HG02852 (cell line): ENCODE measurements around the gene MAP9.
A peak's percentile ranks its signal among the peaks of the same experiment; 100 is the strongest.
"Not testable (repeated sequence)": the region's sequence is repeated elsewhere in the genome, so short reads cannot be mapped to it uniquely, and the experiment has no call there.

Experiments used
- ATAC-seq: cut with Tn5 transposase; IDR thresholded peaks from one replicate; pipeline ENCODE4 v1.9.1; 2021; ENCODE audit warnings: mild to moderate bottlenecking, moderate library complexity; ENCODE audit not compliant: unreplicated experiment

Gene MAP9

DNA sequence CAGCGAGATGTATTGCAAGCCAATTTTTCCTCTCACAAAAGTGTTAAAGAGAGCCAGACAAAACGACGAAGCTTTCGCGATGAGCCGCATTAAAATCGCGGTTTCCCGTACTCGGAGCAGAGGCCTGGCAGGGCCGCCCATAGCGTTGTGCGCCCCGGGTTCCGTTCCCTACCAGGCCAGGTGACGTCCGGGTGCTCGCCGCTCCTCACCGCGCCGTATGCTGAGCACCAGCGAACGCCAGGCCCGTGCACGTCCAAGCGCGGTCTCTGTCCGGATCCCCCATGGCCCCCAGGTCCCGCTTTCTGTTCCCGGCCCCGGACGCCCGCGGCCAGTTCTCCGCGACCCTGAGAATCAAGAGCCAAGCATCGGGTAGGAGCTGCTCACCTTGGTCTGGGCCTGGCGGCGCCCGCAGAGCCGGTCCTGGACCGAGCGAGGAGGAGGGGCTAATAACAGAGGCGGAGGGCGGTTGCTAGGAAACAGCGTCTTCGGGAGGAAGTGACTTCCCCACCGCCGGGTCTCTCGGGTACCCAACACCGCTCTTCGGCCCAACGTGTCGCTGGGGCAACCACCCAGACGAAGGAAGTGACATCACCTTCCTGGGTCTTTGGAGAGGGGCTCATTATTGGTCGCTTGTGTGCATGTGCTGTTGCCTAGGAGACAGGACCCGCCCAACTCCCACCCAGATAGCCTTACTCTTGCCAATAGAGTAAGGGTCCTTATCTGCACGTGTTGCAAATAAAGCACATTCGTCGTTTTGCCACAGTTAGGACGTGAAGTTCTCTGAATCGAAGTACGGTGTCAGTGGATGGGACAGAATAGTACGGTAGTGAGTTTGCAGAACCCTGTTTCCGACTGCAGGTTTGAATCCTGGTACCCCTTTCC lies at the start of gene MAP9:
TSS of gene MAP9 (minus strand) at position 579 of the 882 bp plus-strand sequence. CDS start 1,115 bp downstream, outside the sequence.
- ATAC-seq: peak; percentile 98

DNA sequence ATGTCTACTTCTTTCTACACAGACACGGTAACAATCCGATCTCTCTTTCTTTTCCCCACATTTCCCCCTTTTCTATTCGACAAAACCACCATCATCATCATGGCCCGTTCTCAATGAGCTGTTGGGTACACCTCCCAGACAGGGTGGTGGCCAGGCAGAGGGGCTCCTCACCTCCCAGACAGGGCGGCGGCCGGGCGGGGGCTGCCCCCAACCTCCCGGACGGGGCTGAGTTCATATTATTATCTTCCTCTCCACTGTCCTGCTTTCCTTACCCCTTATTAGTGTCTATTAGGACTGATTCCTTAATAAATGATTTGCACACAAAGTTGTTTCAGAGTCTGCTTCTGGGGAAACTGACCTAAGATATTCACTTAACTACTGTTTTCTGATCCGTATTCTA lies 48.0 kb upstream of the MAP9 start:
- not testable (repeated sequence) for ATAC-seq

DNA sequence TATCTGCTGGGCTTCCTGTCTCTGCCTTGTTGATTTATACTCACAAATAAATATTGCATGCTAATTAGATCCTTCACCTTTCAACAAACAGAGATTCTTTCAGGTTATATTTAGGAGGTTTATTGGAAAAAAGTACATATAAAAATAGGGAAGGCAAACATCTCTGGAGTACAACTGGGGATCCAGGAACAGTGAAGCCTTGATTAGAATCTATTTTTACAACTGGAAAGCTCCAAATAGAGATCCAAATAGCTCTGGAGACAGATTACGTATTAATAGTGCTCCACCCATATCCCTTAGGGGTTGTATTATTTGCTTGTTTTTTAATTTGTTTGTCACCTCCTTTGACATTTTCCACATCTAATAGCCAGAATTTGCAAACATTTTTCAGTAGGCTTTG lies 46.9 kb upstream of the MAP9 start:
- no peak for ATAC-seq

DNA sequence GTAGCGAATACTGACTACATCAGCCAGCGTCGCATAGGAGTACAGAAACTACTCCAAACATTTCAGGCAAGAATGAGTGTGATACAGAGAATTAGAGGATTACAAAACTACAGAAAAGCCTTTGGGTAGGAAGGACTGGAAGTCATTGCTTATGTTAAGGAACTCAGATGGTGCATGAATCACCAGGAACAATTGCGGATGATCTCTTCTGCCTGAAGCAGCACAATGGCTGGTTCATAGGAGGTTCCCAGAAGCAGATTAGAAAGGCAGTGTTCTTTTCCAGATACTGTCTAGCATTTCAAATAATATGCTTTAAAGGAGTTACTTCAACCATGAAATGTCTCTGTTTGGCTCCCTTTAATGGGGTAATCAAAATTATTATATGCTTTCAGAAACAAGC lies 42.5 kb upstream of the MAP9 start:
- ATAC-seq: no peak

DNA sequence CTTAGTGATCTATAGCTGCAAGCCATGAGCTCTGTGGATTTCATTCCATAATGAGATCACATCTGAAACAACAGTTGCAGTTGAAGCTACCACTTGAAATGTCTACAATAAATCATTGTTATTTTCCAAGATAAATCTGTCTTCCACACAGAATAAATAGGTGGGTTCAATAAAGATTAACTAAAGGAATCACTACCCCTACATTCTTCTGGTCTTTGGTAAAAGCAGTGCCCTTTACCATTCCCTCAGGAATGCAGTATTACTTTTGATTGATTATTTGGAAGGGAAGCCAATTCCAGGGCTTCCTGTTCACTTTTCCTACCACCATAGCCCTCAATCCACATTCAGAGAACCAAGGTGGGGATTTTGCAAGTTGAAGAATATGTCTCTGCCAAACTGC lies 38.9 kb upstream of the MAP9 start:
- no peak for ATAC-seq

DNA sequence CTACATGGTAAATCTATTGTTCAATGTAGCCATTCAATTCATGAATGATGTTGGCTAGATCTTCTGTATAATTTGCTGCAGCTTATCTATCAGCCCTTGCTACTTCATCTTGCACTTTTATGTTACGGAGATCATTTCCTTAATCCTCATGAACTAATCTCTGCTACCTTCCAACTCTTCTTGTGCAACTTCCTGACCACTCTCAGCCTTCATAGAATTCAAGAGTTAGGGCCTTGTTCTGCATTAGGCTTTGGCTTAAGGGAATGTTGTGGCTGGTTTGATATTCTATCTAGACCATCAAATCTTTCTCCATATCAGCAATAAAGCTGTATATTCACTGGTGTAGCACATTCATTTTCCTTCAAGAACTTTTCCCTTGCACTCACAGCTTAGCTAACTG lies 36.7 kb upstream of the MAP9 start:
- ATAC-seq: no peak

GRCh38 chr4:155411546-155411945 lies 34.8 kb upstream of the MAP9 start:
- no peak for ATAC-seq

DNA sequence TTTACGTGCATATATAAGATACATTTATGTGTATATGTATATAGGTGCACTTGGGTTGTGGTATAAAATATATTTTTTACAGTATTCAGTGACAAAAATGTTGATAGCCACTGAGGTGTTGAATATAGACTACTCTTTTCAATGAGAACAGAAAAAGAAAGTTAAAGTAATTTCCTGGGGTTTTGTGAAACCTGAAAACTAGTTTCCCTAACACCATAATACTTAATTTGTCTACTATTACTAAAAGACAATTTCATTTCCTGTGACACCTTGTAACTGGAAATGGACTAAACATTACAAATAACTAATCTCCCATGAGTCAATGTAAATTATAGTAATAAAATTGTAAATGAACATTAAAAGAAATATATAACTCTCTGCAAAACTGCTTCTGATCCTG lies 32.0 kb upstream of the MAP9 start:
- no peak for ATAC-seq

- no peak for ATAC-seq
Observed at GRCh38 chr4:155407480-155407879, 30.7 kb upstream of the MAP9 start.

DNA sequence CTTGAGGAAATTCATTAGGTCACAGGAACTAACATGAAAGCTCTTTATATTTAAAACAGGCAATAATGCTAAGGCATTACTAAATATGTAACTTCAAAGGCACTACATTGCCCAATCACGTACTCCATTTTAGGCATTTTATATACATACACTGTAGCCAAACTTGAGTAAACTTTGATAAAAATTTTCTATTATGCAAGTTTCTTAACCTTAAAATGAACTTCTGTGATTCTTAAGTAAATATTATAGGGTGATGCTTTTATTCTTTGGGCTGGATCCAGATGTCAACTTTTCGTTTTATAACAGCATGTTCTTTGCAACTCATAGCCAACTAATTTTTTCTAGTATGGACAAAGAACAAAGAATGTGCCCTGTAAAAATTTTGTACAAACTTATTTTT lies 28.3 kb upstream of the MAP9 start:
- ATAC-seq: no peak

DNA sequence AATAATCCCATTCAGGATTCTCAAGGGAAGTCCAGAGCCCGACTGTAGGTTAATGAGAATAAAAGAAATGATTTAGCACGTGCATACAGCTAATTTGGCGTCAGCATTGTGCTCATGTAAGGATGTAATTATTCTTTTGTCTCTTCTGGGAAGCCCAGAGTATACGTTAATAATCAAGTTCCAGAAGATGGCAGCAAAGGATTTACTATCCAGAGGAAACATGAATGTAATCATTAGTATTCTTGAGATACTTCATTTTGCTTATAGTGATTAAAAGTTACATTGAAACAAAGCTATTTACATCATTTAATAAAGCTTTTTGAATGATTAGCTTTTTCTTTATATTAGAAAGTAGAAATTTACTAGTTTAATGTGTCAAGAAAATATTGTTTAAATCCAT lies 27.1 kb upstream of the MAP9 start:
- no peak for ATAC-seq

- no peak for ATAC-seq
Observed at GRCh38 chr4:155402941-155403340, 26.2 kb upstream of the MAP9 start.

- ATAC-seq: no peak
Observed at GRCh38 chr4:155400893-155401292, 24.1 kb upstream of the MAP9 start.

- ATAC-seq: no peak
Observed at GRCh38 chr4:155399974-155400697, 23.4 kb upstream of the MAP9 start.

DNA sequence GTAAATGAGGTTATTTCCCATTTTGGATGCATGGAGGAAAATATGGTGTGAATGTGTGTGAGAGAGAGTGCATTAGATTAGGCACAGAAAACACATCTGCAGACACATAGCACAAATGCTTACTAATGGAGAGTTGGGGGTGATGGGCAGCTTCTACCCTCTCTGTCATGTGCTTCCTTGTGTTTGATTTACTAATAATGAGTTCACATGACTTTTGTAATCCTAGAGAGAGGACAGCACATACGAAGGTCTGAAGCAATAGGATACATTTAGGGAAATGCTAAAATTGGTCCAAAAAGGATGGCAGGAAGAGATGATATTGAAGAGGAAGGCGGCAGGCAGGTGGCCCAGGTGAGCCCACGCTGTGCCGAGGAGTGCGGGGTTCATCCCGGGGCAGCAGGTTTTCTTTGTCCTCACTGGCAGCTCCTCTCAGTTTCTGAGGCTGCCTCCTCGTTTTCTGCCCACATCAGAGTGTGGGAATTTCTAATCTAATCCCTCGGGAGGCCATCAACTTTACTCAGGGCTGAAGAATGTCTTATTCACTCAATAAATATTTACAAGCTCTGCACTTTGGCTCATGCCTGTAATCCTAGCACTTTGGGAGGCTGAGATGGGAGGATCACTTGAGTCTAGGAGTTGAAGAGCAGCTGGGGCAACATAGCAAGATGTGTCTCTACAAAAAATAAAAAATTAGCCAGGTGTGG lies 15.9 kb upstream of the MAP9 start:
- no peak for ATAC-seq

- ATAC-seq: no peak
Observed at GRCh38 chr4:155391932-155392331, 15.2 kb upstream of the MAP9 start.

DNA sequence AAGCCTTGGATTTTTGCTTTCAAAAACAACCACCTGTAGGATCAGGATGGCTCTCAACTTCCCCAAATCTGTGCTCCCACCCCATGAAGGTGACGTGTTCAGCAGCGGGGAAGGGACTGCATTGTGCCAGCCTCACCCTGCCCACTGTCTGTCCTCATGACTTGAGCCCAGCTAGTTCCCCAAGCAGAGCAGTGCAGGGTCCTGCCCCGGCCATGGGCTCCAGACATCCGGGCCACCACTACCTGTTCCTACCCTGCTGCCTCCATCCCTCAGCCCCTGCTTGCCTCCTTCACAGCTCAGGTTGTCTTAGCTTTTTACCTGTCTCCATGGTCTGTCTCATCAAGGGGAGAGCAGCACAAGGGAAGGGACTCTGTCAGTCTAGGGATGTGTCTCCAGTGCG lies 11.4 kb upstream of the MAP9 start:
- ATAC-seq: no peak

GRCh38 chr4:155383541-155383940 lies 6.8 kb upstream of the MAP9 start:
- no peak for ATAC-seq

DNA sequence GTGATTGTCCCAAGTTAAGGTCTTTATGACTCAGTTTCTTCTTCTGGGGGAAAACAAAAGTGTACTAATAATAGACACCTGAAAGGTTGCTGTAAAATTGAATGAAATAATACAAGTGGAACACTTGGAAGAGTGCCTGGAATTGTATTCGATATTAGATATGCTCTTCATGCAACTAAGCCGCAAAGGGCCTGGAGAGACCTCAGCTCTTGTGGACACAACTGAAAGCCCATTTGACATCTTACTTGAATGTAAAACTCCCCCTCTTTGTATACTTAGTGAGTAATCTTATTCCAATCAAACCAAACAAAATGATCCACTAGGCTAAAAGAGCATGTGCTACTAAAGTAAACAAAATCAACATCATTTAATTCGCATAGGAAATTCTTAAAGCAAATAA lies 511 bp upstream of the MAP9 start:
- ATAC-seq: no peak

DNA sequence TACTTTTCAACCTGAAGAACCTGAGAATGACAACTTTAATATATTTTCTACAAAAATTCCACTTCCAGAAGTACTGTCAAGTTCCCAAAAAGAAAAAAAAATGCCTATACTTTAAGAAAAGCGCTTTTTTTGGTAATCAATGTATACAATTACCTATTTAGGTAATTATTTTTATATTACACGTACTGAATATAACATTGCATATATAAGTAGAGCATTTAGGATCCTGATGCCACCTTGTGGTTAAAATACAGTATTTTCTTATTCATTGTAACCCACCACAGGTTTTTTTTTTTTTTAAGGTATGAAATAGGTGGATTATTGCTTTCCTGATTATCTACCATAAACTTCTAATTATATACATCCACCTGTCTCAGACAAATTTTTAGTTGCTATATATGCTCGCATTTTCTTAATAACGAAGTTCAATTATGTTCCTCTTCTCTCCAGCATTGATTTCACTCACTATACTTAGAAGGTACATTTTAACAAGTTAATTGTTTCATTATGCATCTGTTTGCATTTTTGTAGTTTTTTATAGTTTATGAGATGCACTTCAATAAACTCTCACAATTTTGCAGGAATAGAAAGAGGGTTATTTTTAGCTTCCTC lies 5.2 kb downstream of the MAP9 start:
- no peak for ATAC-seq

DNA sequence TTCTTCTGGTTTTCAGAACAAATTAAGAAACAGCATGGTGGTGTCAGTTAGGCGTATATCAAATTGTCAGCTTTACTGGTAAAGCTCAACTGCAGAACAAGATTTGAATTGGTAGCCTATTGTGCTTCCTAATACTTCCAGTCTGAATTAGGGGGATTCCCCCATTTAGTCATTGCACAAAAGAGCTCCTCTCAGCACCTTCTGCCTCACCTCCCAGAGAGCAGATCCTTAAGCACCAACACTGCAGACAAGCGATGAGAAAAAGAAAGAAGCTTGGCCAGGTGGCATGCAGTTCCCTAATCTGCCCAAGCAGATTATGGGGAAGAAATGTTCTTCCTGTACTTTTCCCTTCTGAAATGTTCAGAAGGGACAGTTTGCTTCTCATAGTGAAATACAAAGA lies 9.2 kb downstream of the MAP9 start:
- ATAC-seq: peak; percentile 90
